ENCODE measurements around the gene COL25A1.
"Not testable (repeated sequence)": the region's sequence is repeated elsewhere in the genome, so short reads cannot be mapped to it uniquely, and the experiment has no call there.

COL25A1 gene

DNA sequence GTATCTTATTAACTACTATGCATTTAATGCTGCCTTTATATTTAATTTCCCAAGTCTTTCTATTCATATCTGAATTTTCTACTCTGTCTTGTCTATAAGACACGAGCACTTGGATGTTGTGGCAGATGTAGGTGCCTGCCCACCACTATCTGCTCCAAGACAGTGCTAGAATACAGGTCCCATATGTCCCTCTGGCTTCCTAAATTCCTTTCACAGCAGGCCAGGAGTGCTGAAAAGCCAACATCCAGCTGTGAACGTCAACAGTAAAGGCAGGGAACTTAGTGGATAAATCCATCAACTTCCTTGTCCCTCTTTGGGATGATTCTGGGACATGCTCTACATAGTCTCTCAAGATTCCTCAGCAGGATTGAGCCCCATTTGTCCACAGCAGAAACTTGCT lies 294.5 kb downstream of the COL25A1 start:
- DNase-seq, result no peak

DNA sequence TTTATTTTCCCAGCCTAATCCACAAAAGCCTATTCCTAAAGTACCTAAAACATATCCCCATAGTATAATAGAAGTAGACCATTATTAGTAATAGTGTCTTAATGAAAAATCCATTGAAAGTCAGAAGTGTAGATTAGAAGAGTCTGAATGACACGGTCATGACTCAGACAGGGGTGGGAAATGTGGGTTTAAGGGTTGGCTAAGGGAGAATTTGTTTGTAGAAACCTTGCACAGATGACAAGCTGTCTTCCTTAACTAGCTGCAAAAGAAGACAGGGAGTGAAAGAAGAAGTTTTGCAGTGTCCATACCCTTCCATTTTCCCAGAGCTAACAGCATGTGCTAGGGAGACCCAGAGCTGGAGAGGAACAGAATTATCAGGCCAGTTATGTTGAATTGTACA lies 296.9 kb downstream of the COL25A1 start:
- DNase-seq, result no peak

- no peak for DNase-seq
Measured at GRCh38 chr4:109004418-109004817, 298.0 kb downstream of the COL25A1 start.

DNA sequence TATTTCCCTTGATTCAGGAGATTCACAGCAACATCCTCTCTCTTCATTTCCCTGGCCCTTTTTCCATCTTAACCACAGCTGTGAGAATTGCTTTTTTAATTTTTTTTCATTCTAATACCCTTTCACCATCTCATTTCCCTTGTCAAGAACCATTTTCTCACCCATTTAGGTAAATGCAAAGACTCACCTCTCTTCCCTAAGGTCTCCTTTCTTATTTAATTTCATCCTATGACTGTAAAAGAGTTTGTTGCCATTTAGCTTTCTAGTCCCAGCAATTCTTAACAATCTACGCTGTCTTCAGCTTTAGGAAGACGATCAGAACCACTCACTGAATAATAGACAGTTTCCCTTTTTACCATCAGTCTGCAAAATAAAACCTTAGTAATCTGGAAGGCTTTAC lies 298.5 kb downstream of the COL25A1 start:
- DNase-seq, result no peak

DNA sequence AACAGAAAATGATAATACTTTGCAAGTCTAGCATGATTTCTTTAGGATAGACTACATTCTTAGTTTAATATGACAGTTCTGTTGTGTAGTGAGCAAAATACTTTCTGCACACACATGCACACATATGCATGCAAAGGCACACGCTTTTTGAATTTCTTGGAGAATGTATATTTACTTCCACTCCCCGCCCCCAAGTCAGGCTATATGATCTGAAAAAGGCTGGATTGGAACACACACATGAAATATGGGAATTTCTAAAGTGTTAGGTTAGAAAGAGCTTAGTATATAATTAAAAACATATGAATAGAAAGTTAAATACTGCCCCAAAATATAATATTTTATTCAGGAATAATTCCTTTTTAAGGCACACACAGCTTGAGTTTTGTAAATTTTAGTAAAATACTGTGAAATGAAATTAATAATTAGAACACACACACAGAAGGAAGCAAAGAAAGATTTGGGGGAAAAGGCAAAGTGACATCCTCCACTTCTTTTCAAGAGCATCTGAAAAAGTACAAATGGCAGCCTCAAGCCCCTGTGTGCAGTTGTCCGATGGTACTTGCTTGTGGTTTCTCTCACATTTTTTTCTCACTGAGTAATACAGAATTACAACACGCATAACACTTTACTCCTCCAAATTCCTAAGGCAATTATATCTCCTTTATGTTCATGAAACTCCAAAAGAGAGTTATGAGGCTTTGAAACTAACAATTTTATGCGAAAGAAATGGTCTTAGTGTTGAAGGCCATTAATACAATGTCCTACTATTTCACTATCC lies 310.7 kb downstream of the COL25A1 start:
- DNase-seq, result no peak

DNA sequence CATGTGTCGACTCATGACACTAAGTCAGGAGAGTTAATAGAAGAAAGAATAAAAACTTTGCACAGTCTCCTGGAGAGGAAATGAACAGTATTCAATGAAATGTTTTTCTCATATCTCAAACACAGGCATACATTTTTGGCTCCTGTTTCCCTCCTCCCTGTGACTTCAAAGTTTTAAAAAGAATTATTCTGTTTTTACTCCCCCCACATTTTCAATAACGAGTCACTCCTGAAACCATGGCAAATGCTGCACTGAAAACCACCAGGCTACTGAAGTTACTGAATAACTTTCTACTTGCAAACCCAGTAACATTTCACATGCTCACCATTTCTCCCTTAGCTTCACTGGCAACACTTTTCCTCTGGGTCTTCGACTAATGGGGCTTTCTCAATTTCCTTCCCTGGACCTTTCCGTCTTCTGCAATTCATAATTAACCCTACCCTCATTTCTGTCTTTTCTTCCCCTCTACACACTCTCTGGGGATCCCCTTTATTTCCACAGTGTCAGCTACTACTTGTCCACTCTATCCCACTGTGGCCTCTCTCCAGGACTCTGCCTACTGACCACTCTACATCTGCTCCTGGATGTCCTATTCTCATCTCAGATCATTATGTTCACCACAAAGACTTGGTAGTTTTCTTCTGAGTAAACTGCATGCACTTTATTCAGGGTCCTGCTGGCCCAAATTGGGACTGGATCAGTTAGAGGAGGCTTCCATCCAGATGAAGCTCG lies 313.8 kb downstream of the COL25A1 start:
- no peak for DNase-seq

DNA sequence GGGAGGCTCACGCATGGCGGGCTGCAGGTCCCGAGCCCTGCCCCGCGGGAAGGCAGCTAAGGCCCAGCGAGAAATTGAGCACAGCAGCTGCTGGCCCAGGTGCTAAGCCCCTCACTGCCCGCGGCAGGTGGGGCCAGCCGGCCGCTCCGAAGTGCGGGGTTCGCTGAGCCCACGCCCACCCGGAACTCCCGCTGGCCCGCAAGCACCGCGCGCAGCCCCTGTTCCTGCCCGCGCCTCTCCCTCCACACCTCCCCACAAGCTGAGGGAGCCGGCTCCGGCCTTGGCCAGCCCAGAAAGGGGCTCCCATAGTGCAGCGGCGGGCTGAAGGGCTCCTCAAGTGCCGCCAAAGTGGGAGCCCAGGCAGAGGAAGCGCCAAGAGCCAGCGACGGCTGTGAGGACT lies 318.0 kb downstream of the COL25A1 start:
- not testable (repeated sequence) for DNase-seq

DNA sequence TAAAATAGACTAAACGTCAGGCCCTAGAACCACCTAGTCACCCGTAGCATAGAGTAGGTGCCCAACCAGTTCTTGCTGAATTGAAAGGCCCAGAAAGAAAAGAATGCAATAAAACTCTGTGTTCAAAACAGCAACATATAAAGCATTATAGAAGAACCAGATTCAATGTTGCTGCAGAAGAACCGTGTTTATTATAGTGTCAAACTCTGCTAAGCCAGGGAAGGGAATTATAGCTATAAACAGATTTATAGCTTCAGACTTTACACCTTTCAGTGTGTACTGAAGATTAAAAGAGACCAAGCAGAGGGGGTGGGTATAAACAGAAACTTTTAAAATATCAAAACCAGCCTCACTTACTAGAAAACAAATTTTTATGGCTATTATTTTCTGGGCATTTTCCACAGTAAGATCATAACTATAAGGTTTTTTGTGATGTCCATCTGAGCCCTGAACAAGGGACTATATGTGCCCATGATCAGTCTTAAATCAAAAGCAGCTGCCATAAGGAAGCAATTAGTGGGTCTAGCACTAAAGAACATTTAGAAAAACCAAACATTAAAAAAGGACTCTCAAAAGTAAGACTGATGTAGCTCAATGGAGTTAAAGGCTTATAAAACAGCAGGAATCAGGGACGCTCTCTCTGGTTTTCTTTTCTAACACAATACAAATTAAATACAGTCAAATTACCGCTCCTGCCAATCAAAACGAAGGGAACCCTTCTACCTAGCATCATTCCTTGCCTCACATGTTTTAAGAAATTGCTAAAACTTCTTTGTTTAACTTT lies 319.9 kb downstream of the COL25A1 start:
- DNase-seq, result no peak

GRCh38 chr4:108980455-108981239 lies 321.8 kb downstream of the COL25A1 start:
- DNase-seq, result no peak

- DNase-seq, result no peak
Measured at GRCh38 chr4:108979759-108980158, 322.7 kb downstream of the COL25A1 start.

- no peak for DNase-seq
Measured at GRCh38 chr4:108978066-108978465, 324.4 kb downstream of the COL25A1 start.

DNA sequence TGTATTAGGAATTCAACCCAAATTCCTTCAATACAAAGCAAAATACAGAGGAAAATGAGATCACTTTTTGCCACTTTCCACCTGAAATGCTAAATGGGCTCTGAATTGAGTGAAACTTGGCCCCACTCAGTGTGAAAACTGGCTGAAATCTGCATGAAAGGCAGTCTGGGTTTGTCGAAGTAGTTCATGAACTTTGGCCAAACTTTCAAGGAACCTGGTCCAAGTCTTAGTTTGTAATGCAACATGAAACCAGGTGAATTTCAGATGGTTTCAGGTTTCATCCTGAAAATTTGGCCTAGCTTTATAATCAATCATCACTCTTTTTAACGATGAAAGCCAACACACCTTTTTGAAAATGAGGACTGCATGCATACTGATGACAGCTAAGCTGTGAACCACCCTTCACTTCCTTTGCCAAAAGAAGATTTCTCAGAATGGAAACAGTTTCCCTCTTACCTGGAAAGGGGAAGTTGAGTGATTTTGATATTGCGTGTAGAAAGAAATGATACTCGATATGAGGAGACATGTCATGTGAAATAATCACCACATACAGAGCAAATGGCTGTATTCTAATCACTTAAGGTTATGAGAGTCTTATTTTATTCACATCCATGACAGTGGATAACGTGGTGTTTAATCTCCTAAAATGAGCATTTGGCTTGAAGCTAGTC lies 329.7 kb downstream of the COL25A1 start:
- DNase-seq, result no peak

DNA sequence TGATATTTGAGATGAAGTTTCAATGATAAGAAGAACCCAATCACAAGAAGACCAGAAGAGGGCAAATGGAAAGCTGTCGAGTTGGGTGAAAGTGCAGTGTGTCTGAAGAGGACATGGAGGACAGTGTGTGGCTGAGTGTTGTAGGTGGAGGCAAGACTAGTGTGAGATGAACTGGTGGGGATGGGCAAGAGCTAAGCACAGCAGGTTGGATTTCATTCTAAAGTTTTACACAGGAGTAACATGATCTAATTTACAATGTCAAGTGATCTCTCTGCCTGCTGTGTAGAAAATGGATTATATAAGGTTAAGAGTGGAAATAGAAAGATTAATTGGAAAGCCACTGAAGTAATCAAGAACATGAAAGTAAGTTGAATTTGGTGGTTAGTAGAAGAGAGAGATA lies 331.0 kb downstream of the COL25A1 start:
- no peak for DNase-seq

DNA sequence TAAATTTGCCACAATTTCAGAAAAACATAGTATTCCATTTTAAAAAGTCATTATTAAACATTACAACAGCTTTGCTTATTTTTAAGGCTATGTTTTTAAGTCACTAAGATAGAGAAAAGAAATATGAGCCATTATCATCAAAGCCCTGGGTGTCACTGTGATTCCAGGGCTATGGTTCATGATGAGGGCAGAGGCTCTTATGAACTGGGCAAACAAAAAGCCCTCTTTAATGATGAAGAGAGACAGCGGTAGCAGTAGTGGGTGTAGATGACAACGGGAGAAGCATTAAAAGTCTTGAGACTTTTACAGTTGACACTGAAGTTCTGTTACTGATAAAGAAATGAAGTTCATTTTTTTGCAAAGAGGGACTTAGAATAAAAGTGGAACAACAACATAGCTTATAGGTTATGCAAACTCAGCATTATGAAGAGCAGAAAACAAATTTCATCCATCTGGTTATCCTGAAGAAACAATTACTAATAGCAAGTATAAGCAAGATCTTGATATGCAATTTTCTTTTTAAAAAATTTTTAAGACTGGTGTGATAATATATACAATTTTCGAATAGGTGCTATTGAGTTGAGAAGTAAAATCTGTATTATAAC lies 336.9 kb downstream of the COL25A1 start:
- DNase-seq, result no peak

GRCh38 chr4:108965016-108965415 lies 337.4 kb downstream of the COL25A1 start:
- no peak for DNase-seq

DNA sequence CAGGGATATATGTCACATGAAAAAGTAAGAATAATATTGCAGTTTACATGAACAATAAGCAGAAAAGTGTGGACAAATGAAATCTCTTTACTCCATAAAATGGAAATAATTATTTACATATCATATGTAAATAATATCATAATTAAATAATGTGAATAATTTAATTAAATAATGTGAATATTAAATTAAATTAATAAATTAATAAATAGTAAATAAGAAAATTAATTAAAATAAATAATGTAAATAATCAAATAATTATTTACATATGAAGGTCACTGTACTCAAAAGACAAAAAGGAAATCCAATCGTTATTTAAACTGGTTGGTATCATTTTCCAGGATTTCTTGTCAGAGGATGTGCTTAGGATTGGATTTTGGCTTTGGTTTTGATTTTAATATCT lies 338.5 kb downstream of the COL25A1 start:
- DNase-seq, result no peak

GRCh38 chr4:108959491-108959890 lies 343.0 kb downstream of the COL25A1 start:
- DNase-seq, result no peak

GRCh38 chr4:108954880-108955279 lies 347.6 kb downstream of the COL25A1 start:
- no peak for DNase-seq

DNA sequence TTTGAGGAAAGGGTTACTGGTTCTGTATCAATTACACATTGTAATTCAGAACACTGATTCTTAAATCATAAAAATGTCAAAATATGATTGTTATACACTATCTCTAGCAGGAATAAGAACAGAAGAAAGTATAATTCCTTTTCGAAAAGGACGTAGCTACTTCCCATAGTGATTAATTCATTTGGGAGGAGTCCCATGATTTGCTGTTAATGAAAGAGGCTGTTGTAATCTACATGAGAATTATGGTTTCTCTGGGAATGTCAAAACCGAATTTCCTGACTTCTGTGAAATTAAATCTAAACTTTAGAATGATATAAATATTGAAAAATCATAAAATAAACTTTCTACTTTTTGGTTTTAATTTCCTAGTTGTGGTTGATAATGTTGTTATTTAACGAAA lies 348.5 kb downstream of the COL25A1 start:
- DNase-seq, result no peak

DNA sequence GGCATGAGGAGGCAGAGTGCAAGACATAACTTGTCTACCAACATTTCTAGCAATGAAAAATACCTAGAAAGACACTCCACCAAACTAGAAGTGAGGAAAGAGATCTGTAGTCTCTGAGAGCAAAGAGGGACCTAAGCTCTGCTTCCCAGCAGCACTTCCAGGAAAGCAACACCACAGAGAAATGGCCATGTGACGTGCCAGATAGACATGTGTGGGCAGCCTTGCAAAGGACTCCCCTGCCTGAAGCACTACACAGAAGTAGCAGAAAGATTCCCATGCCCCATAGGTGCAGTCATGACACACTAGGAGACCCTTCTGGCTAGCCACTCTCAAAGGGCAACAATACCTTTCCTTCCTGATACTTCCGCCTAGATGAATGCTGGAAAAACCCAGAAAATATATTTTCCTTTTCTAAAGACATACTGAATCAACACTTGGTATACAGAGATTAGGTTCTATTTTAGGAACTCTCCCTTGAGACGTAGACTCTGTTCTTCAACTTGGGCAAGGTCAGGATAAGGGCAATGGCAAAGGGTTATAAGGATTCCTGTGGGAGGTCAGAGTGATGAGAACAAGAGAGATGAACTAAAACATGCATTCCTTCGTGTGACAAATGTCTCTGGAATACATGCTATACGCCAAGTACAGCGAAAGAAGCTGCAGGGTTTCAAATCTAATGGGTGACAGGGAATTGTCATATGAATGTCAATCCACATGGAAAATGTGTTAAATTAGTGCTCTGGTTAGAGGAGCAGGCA lies 352.1 kb downstream of the COL25A1 start:
- DNase-seq, result no peak

GRCh38 chr4:108947526-108947925 lies 354.9 kb downstream of the COL25A1 start:
- DNase-seq, result no peak
